ENCODE measurements around the gene COX17.

COX17 gene

GRCh38 chr3:119673875-119674274 lies 3.3 kb downstream of the COX17 start:
- DNase-seq: no peak

- DNase-seq: no peak
Measured at GRCh38 chr3:119672776-119673175, 4.4 kb downstream of the COX17 start.

- no peak for DNase-seq
Measured at GRCh38 chr3:119669906-119670570, 7.2 kb downstream of the COX17 start.

- DNase-seq: no peak
Measured at GRCh38 chr3:119665954-119666559, 11.1 kb downstream of the COX17 start.

GRCh38 chr3:119664850-119665379 lies 12.3 kb downstream of the COX17 start:
- peak; percentile 89 for DNase-seq

GRCh38 chr3:119664370-119664769 lies 12.8 kb downstream of the COX17 start:
- peak; percentile 27 for DNase-seq

- DNase-seq: no peak
Measured at GRCh38 chr3:119663885-119664284, 13.3 kb downstream of the COX17 start.

GRCh38 chr3:119662604-119663373 lies 14.4 kb downstream of the COX17 start:
- DNase-seq: peak; percentile 27

- no peak for DNase-seq
Measured at GRCh38 chr3:119660474-119661440, 16.4 kb downstream of the COX17 start, which contains the start of gene POPDC2. TSS of gene POPDC2 (minus strand) at chr3:119660589. CDS start at chr3:119660423, 166 bp downstream.

- DNase-seq: peak; percentile 72
Measured at GRCh38 chr3:119659606-119660291, 17.5 kb downstream of the COX17 start.

- DNase-seq: no peak
Measured at GRCh38 chr3:119658994-119659393, 18.2 kb downstream of the COX17 start.

GRCh38 chr3:119657887-119658702 lies 19.1 kb downstream of the COX17 start:
- peak; percentile 72 for DNase-seq

- no peak for DNase-seq
Measured at GRCh38 chr3:119653876-119654275, 23.3 kb downstream of the COX17 start.

- DNase-seq: no peak
Measured at GRCh38 chr3:119652306-119653033, 24.7 kb downstream of the COX17 start.

- DNase-seq: no peak
Measured at GRCh38 chr3:119649761-119650160, 27.4 kb downstream of the COX17 start.

- no peak for DNase-seq
Measured at GRCh38 chr3:119647843-119648575, 29.2 kb downstream of the COX17 start.

- DNase-seq: no peak
Measured at GRCh38 chr3:119647171-119647570, 30.0 kb downstream of the COX17 start.

- no peak for DNase-seq
Measured at GRCh38 chr3:119645813-119646212, 31.4 kb downstream of the COX17 start.

GRCh38 chr3:119644481-119644880 lies 32.7 kb downstream of the COX17 start:
- DNase-seq: no peak

Data from suppressor macrophage treated with lipopolysaccharide for 4 hours (primary cell).